Stimulated activated CD8-positive, alpha-beta memory T cell treated with anti-CD3 and anti-CD28 coated beads, Interleukin-12 subunit alpha, Interleukin-12 subunit beta, amount 100 ng/mL, for 24 hours (primary cell): ENCODE data around the gene NPPC.
"Not testable (repeated sequence)": the region's sequence is repeated elsewhere in the genome, so short reads cannot be mapped to it uniquely, and the experiment has no call there.

Experiments used
- DNase-seq: peaks from one replicate; pipeline ENCODE4 v3.0.0-alpha.2; 2020; ENCODE audit errors: extremely low read depth

The NPPC gene

DNA sequence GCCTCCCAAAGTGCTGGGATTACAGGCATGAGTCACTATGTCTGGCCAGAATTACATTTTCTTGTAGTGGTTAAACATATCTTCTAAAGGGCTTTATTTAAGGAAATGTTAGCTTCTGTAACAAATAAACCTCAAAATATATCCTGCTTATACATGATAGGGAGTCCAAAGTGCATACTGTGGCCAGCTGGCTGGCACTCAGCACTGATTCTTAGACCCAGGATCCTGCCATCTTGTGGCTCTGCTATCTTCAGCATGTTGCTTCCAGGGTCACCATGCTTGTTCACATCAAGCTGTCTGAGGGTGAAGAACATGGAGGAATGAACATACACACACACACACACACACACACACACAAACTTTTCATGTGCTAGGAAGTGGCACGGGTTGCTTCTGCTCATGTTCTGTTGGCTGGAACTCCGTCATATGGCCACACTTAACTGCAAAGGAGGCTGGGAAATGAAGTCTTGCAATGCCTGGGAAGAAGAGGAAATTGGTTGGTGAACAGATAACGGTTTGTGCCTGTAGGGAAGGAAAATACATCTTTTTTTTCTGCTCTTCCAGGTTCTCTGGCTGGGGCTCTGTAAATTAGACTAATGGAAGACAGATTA, 40.0 kb downstream of the NPPC start:
- no peak for DNase-seq

DNA sequence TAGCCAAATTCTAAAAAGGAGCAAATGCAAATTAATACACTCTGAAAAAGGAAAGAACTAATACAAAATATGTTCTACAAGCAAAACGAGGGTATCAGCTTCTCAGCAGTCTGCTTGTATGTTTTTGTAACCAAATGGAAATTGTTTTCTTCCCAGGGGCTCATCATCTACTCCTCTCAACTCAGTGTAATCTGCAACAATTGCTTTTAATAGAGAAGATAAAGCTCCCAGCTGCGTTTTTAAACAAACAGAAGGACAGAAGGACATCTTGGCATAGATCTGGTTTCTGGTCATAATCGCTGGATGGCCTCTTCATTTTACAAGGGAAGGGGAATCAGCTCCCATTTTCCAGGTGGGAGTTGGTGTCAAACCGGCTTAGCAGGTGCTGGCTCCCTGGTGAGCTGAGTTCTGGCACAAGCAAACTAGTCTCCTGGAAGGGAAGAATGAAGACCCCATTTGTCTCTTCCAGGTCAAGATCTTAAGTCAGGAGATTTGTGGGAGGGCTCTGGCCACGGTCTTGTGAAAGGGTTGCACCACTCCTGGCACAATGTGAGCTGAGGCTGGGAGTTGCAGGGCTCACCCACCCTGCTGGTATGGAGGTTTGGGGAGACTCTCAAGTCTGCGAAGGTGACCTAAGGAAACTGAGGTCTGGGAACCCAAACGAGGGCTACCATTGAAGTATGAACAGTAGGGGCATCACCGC, 41.6 kb downstream of the NPPC start:
- no peak for DNase-seq

DNA sequence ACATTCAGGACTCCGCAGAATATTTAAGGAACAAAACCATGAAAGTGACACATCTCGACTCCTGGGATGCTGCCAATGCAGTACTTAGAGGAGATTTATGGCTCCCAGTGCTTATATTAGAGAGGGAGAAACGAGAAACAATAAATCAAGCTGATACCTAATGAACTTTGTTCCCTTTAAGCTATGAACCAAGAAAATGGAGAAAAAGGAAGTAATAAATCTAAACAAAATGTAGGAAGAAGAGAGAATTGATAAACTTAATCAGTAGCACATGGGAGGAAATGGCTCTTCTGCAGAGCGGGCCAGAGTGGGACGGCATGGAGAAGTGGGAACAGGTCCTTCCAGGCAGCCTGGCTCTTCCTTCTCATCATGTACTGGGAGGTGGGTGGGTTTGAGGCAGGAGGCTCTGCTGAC, 42.7 kb downstream of the NPPC start:
- DNase-seq: no peak

DNA sequence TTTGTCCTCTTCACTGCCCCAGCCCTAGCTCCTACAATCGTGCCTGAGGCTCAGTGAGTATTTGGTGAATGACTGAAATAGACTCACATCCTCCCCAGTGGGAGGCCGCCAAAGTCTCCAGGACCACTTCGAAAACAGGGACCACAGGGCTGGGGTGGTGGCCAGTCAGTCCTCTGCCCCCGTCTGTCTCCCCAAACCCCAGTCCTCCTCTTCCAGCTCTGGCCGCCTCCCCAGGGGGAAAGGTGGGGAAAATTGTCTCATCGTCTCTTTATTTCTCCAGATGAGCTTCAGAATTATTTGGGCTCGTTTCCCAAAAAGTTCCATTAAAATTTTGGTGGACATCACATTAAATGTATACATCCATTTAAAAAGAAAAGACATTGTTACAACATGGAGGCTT, 43.5 kb downstream of the NPPC start:
- DNase-seq: no peak

DNA sequence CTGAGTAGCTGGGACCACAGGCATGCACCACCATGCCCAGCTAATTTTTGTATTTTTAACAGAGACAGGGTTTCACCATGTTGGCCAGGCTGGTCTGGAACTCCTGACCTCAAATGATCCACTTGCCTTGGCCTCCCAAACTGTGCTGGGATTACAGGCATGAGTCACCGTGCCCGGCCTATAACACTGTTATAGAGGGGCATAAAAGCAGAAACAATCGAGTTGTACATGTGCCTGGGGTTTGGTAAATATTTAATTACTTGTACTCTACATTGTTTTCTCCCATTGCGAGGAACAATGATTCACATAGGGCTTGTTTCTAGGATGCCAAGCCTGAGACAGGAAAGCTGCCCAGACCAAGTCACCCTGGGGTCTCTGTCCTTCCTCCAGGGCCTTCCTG, 45.8 kb downstream of the NPPC start:
- DNase-seq: not testable (repeated sequence)

DNA sequence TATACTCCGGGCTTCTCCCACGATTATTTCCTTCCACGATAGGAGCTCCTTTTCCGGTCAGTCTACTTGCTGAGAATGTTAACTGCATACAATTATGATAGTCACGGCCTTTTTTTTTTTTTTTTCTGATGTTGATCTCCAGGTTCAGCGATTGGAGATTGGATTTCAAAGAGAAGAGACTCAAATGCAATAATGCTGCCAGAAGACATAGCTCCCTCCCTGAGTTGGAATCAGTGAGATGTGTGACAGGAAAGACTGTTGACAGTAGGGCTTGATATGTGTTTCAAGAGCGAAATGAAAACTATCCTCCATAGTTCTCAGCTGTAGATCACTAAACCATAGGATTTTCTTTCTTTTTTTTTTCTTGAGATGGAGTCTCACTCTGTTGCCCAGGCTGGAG, 47.0 kb downstream of the NPPC start:
- no peak for DNase-seq

DNA sequence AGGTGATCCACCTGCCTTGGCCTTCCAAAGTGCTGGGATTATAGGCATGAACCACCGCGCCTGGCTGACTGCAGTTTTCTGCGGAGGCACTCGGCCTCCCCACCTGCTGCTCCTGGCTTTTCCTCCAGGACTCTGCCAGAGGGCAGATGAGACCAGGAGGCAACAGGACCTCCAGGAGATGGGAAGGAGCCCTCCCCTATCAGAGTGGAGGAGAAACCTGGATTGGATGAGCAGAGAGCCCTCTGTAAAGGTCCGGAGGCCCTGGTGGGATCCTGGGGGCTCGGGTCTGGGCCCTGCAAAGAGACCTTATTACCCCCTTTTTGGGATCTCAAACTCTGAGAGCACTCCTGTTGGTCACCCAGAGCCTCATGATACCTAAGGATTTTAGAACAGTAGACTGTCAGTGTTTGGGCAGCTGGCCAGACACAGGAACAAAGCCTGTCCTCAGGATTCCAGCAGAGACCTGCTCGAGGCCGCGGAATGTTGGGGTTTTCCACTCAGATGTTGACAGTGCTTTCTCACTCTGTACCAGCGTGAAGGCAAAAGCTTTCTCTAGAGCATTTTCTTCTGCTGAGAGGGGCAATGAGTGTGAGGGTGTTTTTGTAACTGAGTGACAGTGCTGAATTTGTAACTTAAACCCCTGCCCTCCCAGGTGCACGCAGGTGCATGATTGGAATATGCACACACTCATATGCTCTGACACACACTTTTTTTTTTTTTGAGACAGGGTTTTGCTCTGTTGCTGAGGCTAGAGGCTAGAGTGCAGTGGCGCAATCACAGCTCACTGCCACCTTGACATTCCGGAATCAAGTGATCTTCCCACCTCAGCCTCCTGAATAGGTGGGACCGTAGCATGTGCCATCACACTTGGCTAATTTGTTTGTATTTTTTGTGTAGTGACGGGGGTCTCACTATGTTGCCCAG, 48.4 kb downstream of the NPPC start:
- DNase-seq: no peak

DNA sequence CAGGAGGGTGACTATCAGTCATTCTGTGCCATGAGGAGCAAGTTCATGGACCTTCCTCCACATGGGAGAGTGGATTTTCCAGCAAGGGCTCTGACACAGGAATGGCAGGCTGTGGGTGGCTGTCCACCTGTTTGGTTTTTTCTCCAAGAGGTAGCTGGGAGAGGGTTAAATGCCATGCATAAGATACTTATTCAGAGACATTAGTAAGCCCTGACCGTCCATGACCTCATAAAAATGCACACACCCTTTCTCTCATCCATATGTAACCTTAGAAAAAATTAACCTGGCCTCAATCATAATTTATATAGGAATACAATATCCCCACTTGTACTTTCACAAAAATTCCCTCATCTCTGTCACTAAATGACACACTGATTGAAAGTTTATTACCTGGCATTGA, 51.3 kb downstream of the NPPC start:
- no peak for DNase-seq
